PC-3 (cell line): ENCODE data around the gene ST3GAL4. TPM values are rescaled to one million over a fixed set of nuclear protein-coding genes. Genes with fewer than 3 reads are reported as not detected.

ENCODE experiments used
- ATAC-seq: fragments of 200-7000 bp; cut with Tn5 transposase; 2 replicates; pipeline ENCODE4 v1.9.1; 2020; ENCODE audit warnings: mild to moderate bottlenecking, moderate library complexity
- BruUV-seq: library from RNA; stranded (reverse); fragments of 400-500 nt; replicated peaks from 2 replicates; lab custom pipeline; 2021; lab: Mats Ljungman, UMichigan
- CTCF ChIA-PET: fragments of 300-600 bp; sonication (Branson Sonifier 250); formaldehyde crosslinking; loops from one replicate; lab custom pipeline; 2022; ENCODE audit warnings: antibody characterized with exemption; lab: Charles Lee
- POLR2A ChIA-PET: fragments of 300-600 bp; sonication (Branson Sonifier 250); formaldehyde crosslinking; loops from one replicate; lab custom pipeline; 2022; ENCODE audit warnings: antibody characterized with exemption; ENCODE audit not compliant: unreplicated experiment; lab: Charles Lee
- DNase-seq: peaks from one replicate; pipeline ENCODE4 v3.0.0-alpha.2; 2015
- H2AFZ ChIP-seq: fragments of 300-600 bp; sonication (generic); 2 replicates; pipeline ENCODE4 v1.6.0; 2016; ENCODE audit warnings: antibody characterized with exemption, low read length
- H3F3A ChIP-seq: fragments of 300-600 bp; sonication (generic); one replicate; pipeline ENCODE4 v1.6.0; 2017; ENCODE audit warnings: antibody characterized with exemption, low read length, control low read depth, mild to moderate bottlenecking; ENCODE audit not compliant: unreplicated experiment
- H3K27ac ChIP-seq: fragments of 300-600 bp; sonication (generic); 2 replicates; pipeline ENCODE4 v1.5.1; 2016; ENCODE audit warnings: mild to moderate bottlenecking, low read length
- H3K27me3 ChIP-seq: fragments of 300-600 bp; sonication (generic); 2 replicates; pipeline ENCODE4 v1.6.1; 2016; ENCODE audit warnings: low read length, mixed read lengths
- H3K36me3 ChIP-seq: fragments of 300-600 bp; sonication (generic); 2 replicates; pipeline ENCODE4 v1.6.1; 2016; ENCODE audit warnings: low read depth, mixed run types, low read length, mixed read lengths
- H3K4me1 ChIP-seq: fragments of 300-600 bp; sonication (generic); 2 replicates; pipeline ENCODE4 v1.5.1; 2016; ENCODE audit warnings: low read length; ENCODE audit not compliant: insufficient read depth
- H3K4me2 ChIP-seq: fragments of 300-600 bp; sonication (generic); 2 replicates; pipeline ENCODE4 v1.6.0; 2016; ENCODE audit warnings: low read length
- H3K4me3 ChIP-seq: fragments of 300-600 bp; sonication (generic); 2 replicates; pipeline ENCODE4 v1.5.1; 2016; ENCODE audit warnings: mild to moderate bottlenecking, low read length, mixed read lengths
- H3K79me2 ChIP-seq: fragments of 300-600 bp; sonication (generic); 2 replicates; pipeline ENCODE4 v1.6.1; 2017; ENCODE audit warnings: low read length, mixed read lengths
- H3K9ac ChIP-seq: fragments of 300-600 bp; sonication (generic); 2 replicates; pipeline ENCODE4 v1.6.0; 2016; ENCODE audit warnings: mild to moderate bottlenecking, low read length
- H3K9me2 ChIP-seq: fragments of 300-600 bp; sonication (generic); replicated peaks from 2 replicates; pipeline ENCODE4 v1.6.1; 2016; ENCODE audit warnings: mixed run types, low read length, mixed read lengths
- H3K9me3 ChIP-seq: fragments of 300-600 bp; sonication (generic); 2 replicates; pipeline ENCODE4 v1.6.1; 2016; ENCODE audit warnings: low read length, mixed read lengths
- H4K20me1 ChIP-seq: fragments of 300-600 bp; sonication (generic); 2 replicates; pipeline ENCODE4 v1.6.1; 2016; ENCODE audit warnings: low read length, mixed read lengths
- CTCF ChIP-seq: fragments of 300-600 bp; sonication (generic); conservative IDR thresholded peaks from 2 replicates; pipeline ENCODE4 v1.5.1; 2017; ENCODE audit warnings: antibody characterized with exemption, low read depth, mild to moderate bottlenecking, low read length
- EZH2 ChIP-seq: fragments of 300-600 bp; sonication (generic); IDR thresholded peaks from one replicate; pipeline ENCODE4 v1.6.1; 2017; ENCODE audit warnings: antibody characterized with exemption, mild to moderate bottlenecking, low read length; ENCODE audit not compliant: unreplicated experiment
- EZH2phosphoT487 ChIP-seq: fragments of 300-600 bp; sonication (generic); IDR thresholded peaks from 2 replicates; pipeline ENCODE4 v1.6.1; 2018; ENCODE audit warnings: mild to moderate bottlenecking, antibody characterized with exemption, low read length, borderline replicate concordance
- intact Hi-C: fragments of 100-400 bp; cut with micrococcal nuclease; formaldehyde crosslinking; loops from 2 replicates; pipeline ENCODE4 v1.9.0; 2023
- total RNA-seq: library from RNA; depleted of rRNA; stranded (reverse); fragments of >200 nt; gene quantifications from 2 replicates; pipeline ENCODE4 v1.2.3, GENCODE V29; 2014

Gene ST3GAL4
- total RNA-seq, 1 experiment from 2014 or later: 126 TPM

GRCh38 chr11:126396965-126397364 lies 41.5 kb downstream of the ST3GAL4 start:
- Histone ChIP-seq H3K4me3 (no peak overlapping the region), H3K4me1 (peaks cover 13% of the 10 kb centered on the region), H3K9me3 (no peaks in the 10 kb centered on the region), H3K4me2 (no peak overlapping the region), H3K36me3 (no peaks in the 10 kb centered on the region; the same call in 1 of the 2 replicates), H2AFZ (no peak overlapping the region), H3K27ac (no peak overlapping the region), H3K79me2 (peaks cover 68% of the 10 kb centered on the region), H4K20me1 (no peaks in the 10 kb centered on the region), H3K9ac (no peak overlapping the region), H3F3A (no peaks in the 10 kb centered on the region), H3K27me3 (no peaks in the 10 kb centered on the region), H3K9me2 (no peaks in the 10 kb centered on the region)
- POLR2A ChIA-PET: no interaction called here
- DNase-seq (no peak), ATAC-seq (no peak)
- no TSS peak for BruUV-seq
- intact Hi-C loops: no loop called here
- TF ChIP-seq EZH2phosphoT487 (no peak), EZH2 (no peak), CTCF (no peak)
- CTCF ChIA-PET: no interaction called here

- no peaks in the 10 kb centered on the region for H3K9me3 ChIP-seq
- no peak overlapping the region for H3K27ac ChIP-seq
- no peak for TF ChIP-seq EZH2
- TF ChIP-seq CTCF: no peak
- TF ChIP-seq EZH2phosphoT487: no peak
- DNase-seq (no peak), ATAC-seq (no peak)
- ChIA-PET POLR2A (no interaction called here), CTCF (no interaction called here)
- H3K4me2 ChIP-seq: no peak overlapping the region
- H3K36me3 ChIP-seq: no peaks in the 10 kb centered on the region; the same call in 1 of the 2 replicates
- H3K27me3 ChIP-seq: no peaks in the 10 kb centered on the region
- no TSS peak for BruUV-seq
- H4K20me1 ChIP-seq: no peaks in the 10 kb centered on the region
- H3K9ac ChIP-seq: no peak overlapping the region
- H3K9me2 ChIP-seq: no peaks in the 10 kb centered on the region
- peaks cover 22% of the 10 kb centered on the region for H3K4me1 ChIP-seq
- no peak overlapping the region for H3K4me3 ChIP-seq
- no peaks in the 10 kb centered on the region for H3F3A ChIP-seq
- peaks cover 54% of the 10 kb centered on the region for H3K79me2 ChIP-seq
- no peak overlapping the region for H2AFZ ChIP-seq
- intact Hi-C loops: no loop called here
Measured at GRCh38 chr11:126398296-126398695, 42.8 kb downstream of the ST3GAL4 start.

- Histone ChIP-seq H2AFZ (no peak overlapping the region), H3K4me3 (no peak overlapping the region), H3K9ac (no peak overlapping the region), H4K20me1 (no peaks in the 10 kb centered on the region), H3K9me2 (no peaks in the 10 kb centered on the region), H3K4me1 (peaks cover 26% of the 10 kb centered on the region), H3K9me3 (no peaks in the 10 kb centered on the region), H3K79me2 (peaks cover 51% of the 10 kb centered on the region), H3F3A (peaks cover 3% of the 10 kb centered on the region), H3K4me2 (no peak overlapping the region), H3K27me3 (no peaks in the 10 kb centered on the region), H3K27ac (no peak overlapping the region), H3K36me3 (no peaks in the 10 kb centered on the region; the same call in 1 of the 2 replicates)
- BruUV-seq: no TSS peak
- intact Hi-C loops: no loop called here
- ATAC-seq (no peak), DNase-seq (no peak)
- POLR2A ChIA-PET: no interaction called here
- TF ChIP-seq CTCF: no peak
- no peak for TF ChIP-seq EZH2phosphoT487
- no peak for TF ChIP-seq EZH2
- CTCF ChIA-PET: no interaction called here
Measured at GRCh38 chr11:126398721-126399120, 43.2 kb downstream of the ST3GAL4 start.
